Lower lobe of right lung (tissue), 2 donors: ENCODE data around the gene PRR33. TPM values are rescaled to one million over a fixed set of nuclear protein-coding genes. Genes with fewer than 3 reads are reported as not detected.

Source experiments
- ATAC-seq, 2 donors: fragments of 200-7000 bp; cut with Tn5 transposase; one replicate each; pipeline ENCODE4 v1.9.1; 2020 to 2022; ENCODE audit warnings: mild to moderate bottlenecking in 2 of 2, moderate library complexity in 2 of 2
- DNase-seq: peaks from one replicate; pipeline ENCODE4 v3.0.0-alpha.2; 2020
- H3K27ac ChIP-seq: fragments of 200-600 bp; one replicate; pipeline ENCODE4 v1.8.0; 2022
- H3K27me3 ChIP-seq: fragments of 200-600 bp; one replicate; pipeline ENCODE4 v1.8.0; 2022; ENCODE audit warnings: low read depth
- H3K36me3 ChIP-seq: fragments of 200-600 bp; one replicate; pipeline ENCODE4 v1.8.0; 2022; ENCODE audit warnings: mild to moderate bottlenecking
- H3K4me1 ChIP-seq: fragments of 200-600 bp; one replicate; pipeline ENCODE4 v1.8.0; 2022
- H3K4me3 ChIP-seq: fragments of 200-600 bp; one replicate; pipeline ENCODE4 v1.8.0; 2022; ENCODE audit warnings: mild to moderate bottlenecking
- H3K9me3 ChIP-seq: fragments of 200-600 bp; one replicate; pipeline ENCODE4 v1.8.0; 2022
- intact Hi-C: fragments of 100-400 bp; cut with DNase I; formaldehyde crosslinking; loops from one replicate; pipeline ENCODE4 v1.11.0; 2022
- total RNA-seq: library from RNA; stranded (reverse); fragmentation: NEBNext Ultra II Directional; extraction: Animal tissue kit (Norgen Biotek cat#: 25700); gene quantifications from one replicate; pipeline ENCODE4 v1.2.1, GENCODE V29; 2021
- TF ChIP-seq, protein P1 (sequence below): fragments of 200-600 bp; IDR thresholded peaks from one replicate; pipeline ENCODE4 v1.8.0; 2022; ENCODE audit warnings: antibody characterized with exemption, mild to moderate bottlenecking
- donor health status: DM: no; HTN: yes; CAD: no; lungs with severe emphysema.

Gene PRR33
- total RNA-seq, 1 donor from 2014 or later, result not detected

DNA sequence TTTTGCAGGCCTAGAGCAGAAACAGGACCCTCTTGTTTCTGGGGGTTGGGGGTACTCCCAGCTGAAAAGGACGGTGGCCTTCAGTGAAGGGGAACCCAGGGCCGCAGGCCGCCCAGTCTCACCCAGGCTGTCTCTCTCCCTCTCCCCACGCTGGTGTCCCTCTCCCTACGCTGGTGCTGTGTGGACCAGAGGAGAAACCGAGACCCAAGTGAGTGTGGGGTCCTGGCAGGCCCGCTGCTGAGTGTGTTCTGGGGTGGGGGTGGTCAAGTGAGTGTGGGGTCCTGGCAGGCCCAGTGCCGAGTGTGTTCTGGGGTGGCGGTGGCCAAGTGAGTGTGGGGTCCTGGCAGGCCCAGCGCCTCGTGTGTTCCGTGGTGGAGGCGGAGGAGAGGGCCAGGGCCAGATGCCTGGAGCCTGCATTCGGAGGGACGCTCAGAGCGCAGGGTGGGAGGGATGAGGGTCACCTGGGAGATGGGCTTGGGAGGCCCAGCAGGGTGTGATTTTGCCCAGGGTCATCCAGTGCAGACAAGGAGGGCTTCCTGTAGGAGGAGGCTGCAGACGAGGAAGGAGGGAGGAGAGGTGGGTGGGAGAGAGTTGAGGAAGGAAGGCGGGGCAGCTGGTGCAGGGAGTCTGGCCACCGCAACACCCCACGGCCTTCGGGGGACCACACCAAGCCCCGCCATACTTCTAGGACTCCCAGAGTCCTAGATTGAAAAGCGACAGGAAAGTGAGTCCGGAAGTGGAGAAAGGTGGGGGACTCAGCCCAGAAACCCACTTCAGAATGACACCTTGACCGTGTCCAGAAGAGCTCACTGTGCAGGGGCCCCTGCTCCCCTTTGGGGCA, 38.1 kb upstream of the PRR33 start:
- TF ChIP-seq, protein P1, sequence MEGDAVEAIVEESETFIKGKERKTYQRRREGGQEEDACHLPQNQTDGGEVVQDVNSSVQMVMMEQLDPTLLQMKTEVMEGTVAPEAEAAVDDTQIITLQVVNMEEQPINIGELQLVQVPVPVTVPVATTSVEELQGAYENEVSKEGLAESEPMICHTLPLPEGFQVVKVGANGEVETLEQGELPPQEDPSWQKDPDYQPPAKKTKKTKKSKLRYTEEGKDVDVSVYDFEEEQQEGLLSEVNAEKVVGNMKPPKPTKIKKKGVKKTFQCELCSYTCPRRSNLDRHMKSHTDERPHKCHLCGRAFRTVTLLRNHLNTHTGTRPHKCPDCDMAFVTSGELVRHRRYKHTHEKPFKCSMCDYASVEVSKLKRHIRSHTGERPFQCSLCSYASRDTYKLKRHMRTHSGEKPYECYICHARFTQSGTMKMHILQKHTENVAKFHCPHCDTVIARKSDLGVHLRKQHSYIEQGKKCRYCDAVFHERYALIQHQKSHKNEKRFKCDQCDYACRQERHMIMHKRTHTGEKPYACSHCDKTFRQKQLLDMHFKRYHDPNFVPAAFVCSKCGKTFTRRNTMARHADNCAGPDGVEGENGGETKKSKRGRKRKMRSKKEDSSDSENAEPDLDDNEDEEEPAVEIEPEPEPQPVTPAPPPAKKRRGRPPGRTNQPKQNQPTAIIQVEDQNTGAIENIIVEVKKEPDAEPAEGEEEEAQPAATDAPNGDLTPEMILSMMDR, result no peak
- H3K27ac ChIP-seq, result no peak overlapping the region
- DNase-seq (peak; percentile 29), ATAC-seq (no peak)
- H3K9me3 ChIP-seq, result no peaks in the 10 kb centered on the region
- no peaks in the 10 kb centered on the region for H3K4me1 ChIP-seq
- no peaks in the 10 kb centered on the region for H3K27me3 ChIP-seq
- intact Hi-C loops, result no loop called here
- no peak overlapping the region for H3K4me3 ChIP-seq
- H3K36me3 ChIP-seq, result no peaks in the 10 kb centered on the region

- Histone ChIP-seq H3K36me3 (no peaks in the 10 kb centered on the region), H3K27me3 (no peaks in the 10 kb centered on the region), H3K4me3 (no peak overlapping the region), H3K4me1 (no peaks in the 10 kb centered on the region), H3K27ac (no peak overlapping the region), H3K9me3 (no peaks in the 10 kb centered on the region)
- TF ChIP-seq, protein P1, result no peak
- intact Hi-C loops, result no loop called here
- DNase-seq (no peak), ATAC-seq (no peak)
These were observed 37.3 kb upstream of the PRR33 start for GRCh38 chr11:1928891-1929541.

GRCh38 chr11:1928470-1928890, 36.8 kb upstream of the PRR33 start:
- no peak for ATAC-seq
- intact Hi-C loops, result no loop called here
- TF ChIP-seq, protein P1, result no peak
- H3K4me3 ChIP-seq, result no peak overlapping the region
- H3K9me3 ChIP-seq, result no peaks in the 10 kb centered on the region
- no peaks in the 10 kb centered on the region for H3K36me3 ChIP-seq
- no peak overlapping the region for H3K27ac ChIP-seq
- no peak for DNase-seq
- H3K27me3 ChIP-seq, result no peaks in the 10 kb centered on the region
- no peaks in the 10 kb centered on the region for H3K4me1 ChIP-seq

- ATAC-seq (no peak), DNase-seq (no peak)
- Histone ChIP-seq H3K36me3 (no peaks in the 10 kb centered on the region), H3K4me3 (no peak overlapping the region), H3K9me3 (no peaks in the 10 kb centered on the region), H3K4me1 (no peaks in the 10 kb centered on the region), H3K27ac (no peak overlapping the region), H3K27me3 (no peaks in the 10 kb centered on the region)
- TF ChIP-seq, protein P1, result no peak
- intact Hi-C loops, result no loop called here
These were observed 36.3 kb upstream of the PRR33 start for GRCh38 chr11:1927848-1928469.

GRCh38 chr11:1927026-1927847, 35.5 kb upstream of the PRR33 start:
- Histone ChIP-seq H3K27ac (no peak overlapping the region), H3K4me3 (no peak overlapping the region), H3K36me3 (no peaks in the 10 kb centered on the region), H3K27me3 (no peaks in the 10 kb centered on the region), H3K9me3 (no peaks in the 10 kb centered on the region), H3K4me1 (no peaks in the 10 kb centered on the region)
- intact Hi-C loops, result no loop called here
- DNase-seq (no peak), ATAC-seq (no peak)
- TF ChIP-seq, protein P1, result no peak
